Activated CD4-positive, alpha-beta T cell treated with anti-CD3 and anti-CD28 coated beads, Interleukin-2, Interleukin-6, amounts not matched to agents 100 ng/mL and 50 ng/mL, durations not matched to agents 16 hours and 8 hours (primary cell): ENCODE measurements around the gene TTC6.

Experiments used
- DNase-seq: peaks from one replicate; pipeline ENCODE4 v3.0.0-alpha.2; 2020

The TTC6 gene

GRCh38 chr14:37625597-37626595 is 30.5 kb downstream of the TTC6 start:
- DNase-seq, result no peak

- no peak for DNase-seq
Observed at GRCh38 chr14:37637341-37637740, 41.9 kb downstream of the TTC6 start.

DNA sequence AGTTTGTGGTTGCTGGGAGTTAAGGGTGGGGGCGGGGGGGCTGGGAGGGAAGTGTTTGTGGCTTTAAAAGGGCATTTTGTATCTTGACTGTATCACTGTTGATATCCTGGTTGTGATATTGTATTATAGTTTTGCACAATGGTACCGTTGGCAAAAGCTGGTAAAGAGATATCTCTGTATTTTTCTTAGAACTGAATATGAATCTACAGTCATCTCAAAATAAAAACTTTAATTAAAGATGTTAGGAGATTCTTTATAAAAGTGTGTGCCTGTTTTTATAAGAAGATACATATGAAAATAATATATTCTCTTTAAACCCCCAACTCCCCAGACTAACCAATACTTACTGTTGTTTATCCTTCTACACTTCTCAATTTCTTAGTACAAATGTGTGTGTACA is 43.2 kb downstream of the TTC6 start:
- DNase-seq, result no peak

DNA sequence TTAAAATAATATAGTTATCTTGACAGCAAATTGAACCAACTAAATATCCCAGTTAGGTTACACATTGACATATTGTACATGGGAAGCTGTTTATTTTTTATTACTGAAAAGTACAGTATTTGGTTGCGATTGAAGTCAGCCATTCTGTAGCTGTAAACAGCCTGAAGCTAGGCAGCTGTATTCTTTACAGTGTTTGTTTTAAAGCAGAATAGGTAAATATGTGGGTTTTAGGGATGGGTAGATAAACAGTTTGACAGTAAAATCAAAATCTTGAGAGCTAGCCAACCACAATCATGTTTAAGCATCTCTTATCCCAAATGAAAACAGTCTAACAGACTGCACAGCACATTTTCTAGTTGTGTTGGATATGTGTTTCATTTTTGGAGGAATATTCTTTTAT is 45.7 kb downstream of the TTC6 start:
- no peak for DNase-seq

DNA sequence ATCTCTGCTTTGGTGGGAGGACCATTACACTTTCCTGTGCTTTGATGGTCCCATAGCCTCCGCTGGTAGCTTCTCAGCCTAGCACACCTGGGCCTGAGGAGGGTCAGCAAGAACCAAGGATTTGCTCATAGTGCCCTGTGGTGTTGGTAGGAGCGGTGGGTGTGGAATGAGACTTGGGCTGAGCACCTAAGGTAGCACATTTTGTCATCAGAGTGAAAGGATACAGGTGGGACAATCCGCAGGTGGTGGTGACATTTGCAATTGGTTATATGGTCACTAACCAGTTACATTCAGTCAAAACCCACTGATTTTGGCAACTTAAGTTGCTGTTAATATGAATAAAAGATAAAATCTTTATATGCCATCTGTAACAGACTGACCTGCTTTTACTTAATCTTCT is 46.7 kb downstream of the TTC6 start:
- no peak for DNase-seq

GRCh38 chr14:37643701-37644100 is 48.3 kb downstream of the TTC6 start:
- DNase-seq, result no peak
